ENCODE data around the gene PTCD2. TPM values are rescaled to one million over a fixed set of nuclear protein-coding genes. Genes with fewer than 3 reads are reported as not detected.

The PTCD2 gene
- total RNA-seq, 1 donor from 2014 or later, result 6.9 TPM

GRCh38 chr5:72407078-72407477 is 86.9 kb downstream of the PTCD2 start:
- Histone ChIP-seq H3K27ac (no peak overlapping the region), H3K9me3 (no peaks in the 10 kb centered on the region), H3K4me1 (no peaks in the 10 kb centered on the region), H3K4me3 (no peak overlapping the region), H3K27me3 (no peaks in the 10 kb centered on the region), H3K36me3 (no peaks in the 10 kb centered on the region)
- intact Hi-C loops (cut with DNase I), result no loop called here
- DNase-seq (ENCODE audit: extremely low spot score in 2 of 2), result no peak
- no peak for TF ChIP-seq POLR2A (IDR thresholded peaks at IDR 0.05)
- TF ChIP-seq, protein P1, sequence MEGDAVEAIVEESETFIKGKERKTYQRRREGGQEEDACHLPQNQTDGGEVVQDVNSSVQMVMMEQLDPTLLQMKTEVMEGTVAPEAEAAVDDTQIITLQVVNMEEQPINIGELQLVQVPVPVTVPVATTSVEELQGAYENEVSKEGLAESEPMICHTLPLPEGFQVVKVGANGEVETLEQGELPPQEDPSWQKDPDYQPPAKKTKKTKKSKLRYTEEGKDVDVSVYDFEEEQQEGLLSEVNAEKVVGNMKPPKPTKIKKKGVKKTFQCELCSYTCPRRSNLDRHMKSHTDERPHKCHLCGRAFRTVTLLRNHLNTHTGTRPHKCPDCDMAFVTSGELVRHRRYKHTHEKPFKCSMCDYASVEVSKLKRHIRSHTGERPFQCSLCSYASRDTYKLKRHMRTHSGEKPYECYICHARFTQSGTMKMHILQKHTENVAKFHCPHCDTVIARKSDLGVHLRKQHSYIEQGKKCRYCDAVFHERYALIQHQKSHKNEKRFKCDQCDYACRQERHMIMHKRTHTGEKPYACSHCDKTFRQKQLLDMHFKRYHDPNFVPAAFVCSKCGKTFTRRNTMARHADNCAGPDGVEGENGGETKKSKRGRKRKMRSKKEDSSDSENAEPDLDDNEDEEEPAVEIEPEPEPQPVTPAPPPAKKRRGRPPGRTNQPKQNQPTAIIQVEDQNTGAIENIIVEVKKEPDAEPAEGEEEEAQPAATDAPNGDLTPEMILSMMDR (IDR thresholded peaks at IDR 0.05), result no peak

- Histone ChIP-seq H3K36me3 (no peaks in the 10 kb centered on the region), H3K27ac (no peak overlapping the region), H3K4me1 (no peaks in the 10 kb centered on the region), H3K27me3 (no peaks in the 10 kb centered on the region), H3K4me3 (no peak overlapping the region), H3K9me3 (no peaks in the 10 kb centered on the region)
- TF ChIP-seq POLR2AphosphoS5 (IDR thresholded peaks at IDR 0.05; ENCODE audit: insufficient read depth in 1 of 2, low read depth in 1 of 2), result no peak
- TF ChIP-seq POLR2A (IDR thresholded peaks at IDR 0.05), result no peak
- TF ChIP-seq, protein P1 (IDR thresholded peaks at IDR 0.05), result no peak
- DNase-seq (ENCODE audit: extremely low spot score in 2 of 2), result no peak
- intact Hi-C loops (cut with DNase I), result no loop called here
These were observed 87.4 kb downstream of the PTCD2 start for GRCh38 chr5:72407541-72407940.

- H3K9me3 ChIP-seq, result no peaks in the 10 kb centered on the region
- H3K4me3 ChIP-seq, result no peak overlapping the region
- H3K27ac ChIP-seq, result no peak overlapping the region
- TF ChIP-seq POLR2AphosphoS5 (IDR thresholded peaks at IDR 0.05; ENCODE audit: insufficient read depth in 1 of 2, low read depth in 1 of 2), result no peak
- TF ChIP-seq POLR2A (IDR thresholded peaks at IDR 0.05), result no peak
- TF ChIP-seq, protein P1 (IDR thresholded peaks at IDR 0.05), result no peak
- no peaks in the 10 kb centered on the region for H3K36me3 ChIP-seq
- no peak for DNase-seq (ENCODE audit: extremely low spot score in 2 of 2)
- H3K4me1 ChIP-seq, result no peaks in the 10 kb centered on the region
- no peaks in the 10 kb centered on the region for H3K27me3 ChIP-seq
- intact Hi-C loops (cut with DNase I), result no loop called here
These were observed 88.0 kb downstream of the PTCD2 start for GRCh38 chr5:72408127-72408526.

GRCh38 chr5:72408603-72409002 is 88.4 kb downstream of the PTCD2 start:
- DNase-seq (ENCODE audit: extremely low spot score in 2 of 2), result no peak
- H3K27ac ChIP-seq, result no peak overlapping the region
- TF ChIP-seq, protein P1 (IDR thresholded peaks at IDR 0.05), result no peak
- no peak for TF ChIP-seq POLR2A (IDR thresholded peaks at IDR 0.05)
- TF ChIP-seq POLR2AphosphoS5 (IDR thresholded peaks at IDR 0.05; ENCODE audit: insufficient read depth in 1 of 2, low read depth in 1 of 2), result no peak
- no peaks in the 10 kb centered on the region for H3K36me3 ChIP-seq
- H3K27me3 ChIP-seq, result no peaks in the 10 kb centered on the region
- intact Hi-C loops (cut with DNase I), result no loop called here
- H3K9me3 ChIP-seq, result no peaks in the 10 kb centered on the region
- no peaks in the 10 kb centered on the region for H3K4me1 ChIP-seq
- no peak overlapping the region for H3K4me3 ChIP-seq

DNA sequence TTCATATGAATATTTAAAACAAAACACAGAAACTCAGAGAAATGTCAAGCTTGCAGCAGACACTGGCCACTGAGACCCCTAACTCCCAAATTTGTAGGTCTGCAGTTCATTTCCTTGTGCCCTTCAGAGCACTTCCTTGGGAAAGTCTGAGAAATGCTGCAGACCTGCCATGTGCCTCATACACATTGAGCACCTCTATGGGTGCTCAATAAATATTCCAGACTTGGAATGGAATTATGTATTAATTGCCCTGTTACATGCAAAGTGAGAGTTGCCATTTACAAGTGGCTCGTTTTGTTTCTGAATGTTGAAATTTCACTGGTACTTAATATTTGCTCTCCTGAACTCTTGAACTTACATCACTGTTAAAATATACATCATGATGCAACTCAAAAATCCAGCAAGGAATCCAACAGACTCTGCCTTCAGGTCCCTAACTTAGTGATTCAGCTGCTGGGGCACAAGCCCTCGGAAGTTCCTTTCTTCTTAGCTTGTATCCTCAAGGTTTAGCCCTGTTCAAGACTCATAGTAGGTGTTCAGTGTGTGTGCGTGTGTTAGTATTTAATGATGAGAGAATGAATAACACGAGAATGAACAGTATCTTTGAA is 90.6 kb downstream of the PTCD2 start:
- no peaks in the 10 kb centered on the region for H3K9me3 ChIP-seq
- H3K4me1 ChIP-seq, result no peaks in the 10 kb centered on the region
- no peaks in the 10 kb centered on the region for H3K36me3 ChIP-seq
- TF ChIP-seq POLR2AphosphoS5 (IDR thresholded peaks at IDR 0.05; ENCODE audit: insufficient read depth in 1 of 2, low read depth in 1 of 2) (no peak), POLR2A (IDR thresholded peaks at IDR 0.05) (no peak)
- TF ChIP-seq, protein P1 (IDR thresholded peaks at IDR 0.05), result no peak
- H3K27ac ChIP-seq, result no peak overlapping the region
- H3K4me3 ChIP-seq, result no peak overlapping the region
- no peak for DNase-seq (ENCODE audit: extremely low spot score in 2 of 2)
- intact Hi-C loops (cut with DNase I), result loop anchor here (2.0 kb wide), 1 partner anchor 76 kb away; no protein-coding TSS in a partner anchor
- H3K27me3 ChIP-seq, result no peaks in the 10 kb centered on the region
